ENCODE data around the gene SPATA6.

Gene SPATA6

GRCh38 chr1:48495911-48496310 is 23.9 kb upstream of the SPATA6 start:
- ChIA-PET CTCF (interaction anchor here (1.7 to 2.1 kb wide), 2 partner anchors 8 to 11 kb away, joined by 4 to 9 read pairs; no protein-coding TSS in a partner anchor), POLR2A (no interaction called here)
- TF ChIP-seq CTCF (IDR thresholded peaks at IDR 0.05; ENCODE audit: control extremely low read depth, extremely low read depth, low read depth, missing control alignments) = no peak
- DNase-seq (ENCODE audit: extremely low spot score) = no peak

- no peak for TF ChIP-seq CTCF (IDR thresholded peaks at IDR 0.05; ENCODE audit: control extremely low read depth, extremely low read depth, low read depth, missing control alignments)
- DNase-seq (ENCODE audit: extremely low spot score) = no peak
- CTCF ChIA-PET = interaction anchor here (1.1 to 1.7 kb wide), 2 partner anchors 10 to 12 kb away, joined by 3 to 4 read pairs; no protein-coding TSS in a partner anchor
- POLR2A ChIA-PET = no interaction called here
Measured at GRCh38 chr1:48495166-48495565, 23.2 kb upstream of the SPATA6 start.

DNA sequence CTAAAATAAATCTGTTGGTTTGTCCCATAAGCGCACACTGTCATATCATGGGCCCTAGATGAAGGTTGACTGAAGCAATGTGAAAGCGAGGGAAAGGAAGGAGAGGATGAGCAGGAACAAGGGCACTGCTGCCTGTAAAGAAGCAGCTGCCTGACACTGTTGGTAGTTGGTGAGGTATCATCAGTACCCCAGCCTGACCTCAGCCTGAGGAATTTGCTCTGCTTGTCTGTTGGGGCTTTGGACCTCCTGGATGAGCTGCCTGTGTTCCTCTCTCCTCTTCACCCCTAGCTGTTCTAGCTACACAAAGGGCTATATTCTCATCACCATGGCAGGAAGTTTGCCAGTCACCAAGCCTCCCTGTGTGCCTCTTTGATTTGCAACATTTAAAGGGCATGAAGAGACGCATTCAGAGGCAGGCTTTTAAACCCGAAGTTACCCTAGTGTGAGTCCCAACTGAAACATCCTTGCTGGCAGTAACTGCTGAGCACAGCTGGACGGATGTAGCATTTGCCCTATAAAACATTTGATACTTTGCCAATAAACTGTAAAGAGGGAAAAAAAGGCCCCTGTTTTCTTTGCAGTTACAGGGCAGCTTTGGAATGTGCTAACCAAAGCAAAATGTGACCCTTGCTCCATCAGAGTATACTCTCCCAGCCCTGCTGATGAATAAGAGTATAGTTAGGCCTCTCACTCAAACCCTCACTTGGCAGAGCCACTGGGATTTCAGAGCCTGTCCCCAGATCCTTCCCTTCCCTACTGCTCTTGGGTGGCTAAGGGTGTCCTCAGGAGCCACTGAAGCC is 22.2 kb upstream of the SPATA6 start:
- no peak for DNase-seq (ENCODE audit: extremely low spot score)
- ChIA-PET POLR2A (no interaction called here), CTCF (interaction anchor here (1.1 kb wide), 1 partner anchor 9 kb away, joined by 3 read pairs; no protein-coding TSS in a partner anchor)
- TF ChIP-seq CTCF (IDR thresholded peaks at IDR 0.05; ENCODE audit: control extremely low read depth, extremely low read depth, low read depth, missing control alignments) = no peak

DNA sequence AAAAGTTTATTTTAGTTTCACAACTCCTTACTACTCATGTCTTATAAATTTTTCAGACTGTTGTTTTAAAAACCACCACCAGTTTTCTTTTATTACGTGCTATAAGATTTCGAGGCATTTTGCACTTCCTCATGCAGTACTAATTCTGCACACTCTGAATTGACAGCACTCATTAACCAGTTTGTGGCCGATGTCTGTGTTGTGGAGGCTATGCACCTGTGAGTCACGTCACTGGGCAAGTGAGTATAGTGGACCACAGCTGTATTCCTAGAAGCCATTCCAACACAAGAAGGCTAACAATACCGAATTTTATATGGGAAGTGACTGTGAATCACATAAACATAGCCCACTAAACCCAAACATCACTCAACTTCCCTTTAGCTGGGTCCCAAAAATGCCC is 21.0 kb upstream of the SPATA6 start:
- no peak for DNase-seq (ENCODE audit: extremely low spot score)
- ChIA-PET CTCF (no interaction called here), POLR2A (no interaction called here)
- TF ChIP-seq CTCF (IDR thresholded peaks at IDR 0.05; ENCODE audit: control extremely low read depth, extremely low read depth, low read depth, missing control alignments) = no peak

GRCh38 chr1:48492392-48492791 is 20.4 kb upstream of the SPATA6 start:
- ChIA-PET POLR2A (no interaction called here), CTCF (no interaction called here)
- no peak for TF ChIP-seq CTCF (IDR thresholded peaks at IDR 0.05; ENCODE audit: control extremely low read depth, extremely low read depth, low read depth, missing control alignments)
- no peak for DNase-seq (ENCODE audit: extremely low spot score)

- DNase-seq (ENCODE audit: extremely low spot score) = no peak
- no peak for TF ChIP-seq CTCF (IDR thresholded peaks at IDR 0.05; ENCODE audit: control extremely low read depth, extremely low read depth, low read depth, missing control alignments)
- CTCF ChIA-PET = interaction anchor here (1.0 to 2.1 kb wide), 2 partner anchors 8 to 11 kb away, joined by 3 to 9 read pairs; no protein-coding TSS in a partner anchor
- POLR2A ChIA-PET = no interaction called here
Measured at GRCh38 chr1:48488721-48489120, 16.7 kb upstream of the SPATA6 start.
